Activated naive CD4-positive, alpha-beta T cell treated with anti-CD3 and anti-CD28 coated beads, Interleukin-2, amount 50 U/mL, for 72 hours (primary cell): ENCODE results near the gene NDUFS7. TPM values are rescaled to one million over a fixed set of nuclear protein-coding genes. Genes with fewer than 3 reads are reported as not detected.
A peak's percentile ranks its signal among the peaks of the same experiment; 100 is the strongest.

ENCODE experiments used
- ATAC-seq, 2 donors: fragments of 150-1000 bp; cut with Tn5 transposase; 2 replicates each; pipeline ENCODE4 v1.10.0; 2021; ENCODE audit warnings: mild to moderate bottlenecking in 2 of 2, moderate library complexity in 2 of 2
- DNase-seq, 2 donors: peaks; one replicate each; pipeline ENCODE4 v3.0.0; 2021 to 2022; ENCODE audit warnings: low spot score in 2 of 2
- H3K27ac Mint-ChIP-seq, 2 donors: one replicate each; pipeline ENCODE4 v1.8.0; 2022; ENCODE audit warnings: mild to moderate bottlenecking in 2 of 2, mixed read lengths in 2 of 2
- H3K36me3 Mint-ChIP-seq, 2 donors: one replicate each; pipeline ENCODE4 v1.8.0; 2022; ENCODE audit warnings: mixed read lengths in 2 of 2
- H3K9me3 Mint-ChIP-seq, 2 donors: one replicate each; pipeline ENCODE4 v1.8.0; 2022; ENCODE audit warnings: mixed read lengths in 2 of 2
- total RNA-seq, 2 donors: library from RNA; stranded (reverse); gene quantifications; one replicate each; pipeline ENCODE4 v1.2.3, GENCODE V29; 2022

NDUFS7 gene
- total RNA-seq, 2 donors from 2014 or later: 89.4 to 105 TPM

- Mint-ChIP-seq H3K9me3 (no peaks in the 10 kb centered on the region), H3K36me3 (peaks cover 20 to 24% of the 10 kb centered on the region in 2 donors), H3K27ac (peak overlapping the region; percentile 60 to 87)
- peak; percentile 86 to 90 for ATAC-seq
- DNase-seq: peak; percentile 100
Observed at GRCh38 chr19:1406774-1407527, 23.2 kb downstream of the NDUFS7 start.

- Mint-ChIP-seq H3K27ac (peak within 1 kb of the TSS; percentile 87 to 88), H3K9me3 (no peaks in the 10 kb centered on the region), H3K36me3 (peaks cover 20 to 24% of the 10 kb centered on the region in 2 donors)
- peak; percentile 19 to 36 for ATAC-seq
- DNase-seq: peak; percentile 42 to 69
Observed at GRCh38 chr19:1407528-1408299, 24.0 kb downstream of the NDUFS7 start, which contains the start of gene DAZAP1. TSS of gene DAZAP1 (plus strand) at chr19:1407586. CDS start at chr19:1407774, 188 bp downstream.

GRCh38 chr19:1408300-1409203 is 24.8 kb downstream of the NDUFS7 start:
- DNase-seq: peak; percentile 57 to 67
- Mint-ChIP-seq H3K36me3 (peaks cover 20 to 24% of the 10 kb centered on the region in 2 donors), H3K9me3 (no peaks in the 10 kb centered on the region), H3K27ac (peak overlapping the region; percentile 88 to 98)
- peak in 1 of 2 donors; percentile 9 for ATAC-seq

DNA sequence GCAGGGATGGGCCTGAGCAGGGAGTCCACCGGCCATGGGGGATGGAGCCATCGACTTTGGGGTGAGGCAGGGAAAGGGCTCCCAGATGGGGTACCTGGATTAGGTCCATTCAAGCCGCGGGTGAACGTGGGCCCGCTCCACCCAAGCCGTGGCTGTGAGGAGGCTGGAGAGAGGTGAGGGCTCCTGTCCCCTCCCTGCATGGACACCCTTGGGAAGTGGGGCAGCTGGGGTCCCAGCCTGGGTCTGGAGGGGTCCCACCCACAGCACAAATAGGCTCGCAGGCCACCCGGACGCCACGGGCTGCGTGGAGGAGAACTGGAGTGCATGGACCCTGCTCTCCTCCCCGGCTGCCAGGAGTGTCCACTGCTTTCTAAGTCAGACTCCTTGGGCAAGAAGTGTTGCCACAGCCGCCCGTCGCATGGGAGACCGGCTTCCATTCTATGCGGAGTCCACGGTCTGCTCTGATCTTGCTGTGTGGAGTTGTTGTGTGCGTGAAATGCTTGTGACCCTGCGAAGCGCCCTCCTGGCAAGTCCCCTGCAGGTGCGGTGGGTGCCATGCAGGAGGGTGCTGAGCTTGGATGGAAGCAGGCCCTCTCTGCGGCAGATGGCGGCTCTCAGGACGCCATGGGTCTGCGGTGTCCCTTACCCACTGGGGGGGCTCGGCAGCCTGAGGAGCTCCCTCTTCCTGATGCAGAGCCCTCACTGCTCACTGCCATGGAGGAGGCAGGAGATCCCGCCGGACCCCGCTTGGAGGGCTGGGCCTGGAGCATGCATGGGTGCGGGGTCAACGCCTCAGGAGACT is 25.7 kb downstream of the NDUFS7 start:
- DNase-seq (no peak), ATAC-seq (no peak)
- Mint-ChIP-seq H3K9me3 (no peaks in the 10 kb centered on the region), H3K36me3 (peaks cover 20 to 24% of the 10 kb centered on the region in 2 donors), H3K27ac (peak overlapping the region; percentile 88 to 98)

GRCh38 chr19:1410136-1410786 is 26.6 kb downstream of the NDUFS7 start:
- no peak for ATAC-seq
- Mint-ChIP-seq H3K9me3 (no peaks in the 10 kb centered on the region), H3K27ac (peak overlapping the region; percentile 88 to 91), H3K36me3 (peaks cover 20 to 24% of the 10 kb centered on the region in 2 donors)
- DNase-seq: no peak

GRCh38 chr19:1410789-1411188 is 27.1 kb downstream of the NDUFS7 start:
- no peaks in the 10 kb centered on the region for H3K9me3 Mint-ChIP-seq
- DNase-seq: no peak
- H3K36me3 Mint-ChIP-seq: peaks cover 20 to 24% of the 10 kb centered on the region in 2 donors
- H3K27ac Mint-ChIP-seq: peak overlapping the region; percentile 88 to 91
- ATAC-seq: no peak

DNA sequence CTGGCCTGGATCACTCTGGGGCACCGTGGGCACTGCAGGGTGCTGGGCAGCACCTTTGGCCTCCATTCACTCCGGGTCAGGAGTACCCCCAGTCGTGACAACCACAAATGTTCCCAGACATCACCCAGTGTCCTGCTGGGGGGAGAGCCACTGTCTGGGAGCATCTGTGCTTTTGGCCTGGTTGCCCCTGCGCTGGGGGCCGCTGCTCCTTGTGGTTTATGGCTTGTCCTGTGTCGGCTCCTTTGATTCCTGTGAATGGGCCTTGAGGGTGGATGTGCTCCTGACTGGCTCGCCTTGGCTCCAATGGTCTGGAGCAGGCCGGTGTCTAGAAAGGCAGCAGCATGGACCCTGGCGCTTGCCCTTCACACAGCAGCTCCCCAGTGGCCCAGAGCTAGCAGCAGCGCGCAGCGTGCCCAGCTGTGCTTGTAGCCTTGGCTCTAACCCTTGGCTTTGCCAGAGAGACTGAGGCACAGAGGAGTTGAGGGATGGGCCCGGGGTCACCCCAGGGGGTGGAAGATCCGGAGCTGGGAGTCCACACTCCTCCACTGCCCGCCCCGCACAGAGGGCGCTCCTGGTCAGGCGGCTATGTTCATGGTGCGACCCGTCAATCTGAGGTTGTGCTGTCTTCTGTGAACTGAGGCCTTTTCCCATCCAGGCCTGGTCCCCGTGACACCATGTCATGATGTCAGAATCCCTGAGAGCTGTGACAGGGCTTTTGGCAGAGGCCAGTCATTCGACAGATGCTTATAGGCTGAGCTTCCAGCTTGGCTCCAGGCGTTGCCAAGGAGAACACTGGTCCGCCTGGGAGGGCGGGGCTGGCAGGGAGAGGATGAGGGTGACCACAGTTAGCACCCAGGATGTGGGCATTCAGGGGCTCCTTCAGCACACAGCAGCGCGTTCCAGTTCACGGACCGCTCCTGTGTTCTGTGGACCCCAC is 27.8 kb downstream of the NDUFS7 start:
- Mint-ChIP-seq H3K9me3 (no peaks in the 10 kb centered on the region), H3K27ac (peak overlapping the region; percentile 88 to 91), H3K36me3 (peaks cover 20 to 24% of the 10 kb centered on the region in 2 donors)
- no peak for DNase-seq
- no peak for ATAC-seq

DNA sequence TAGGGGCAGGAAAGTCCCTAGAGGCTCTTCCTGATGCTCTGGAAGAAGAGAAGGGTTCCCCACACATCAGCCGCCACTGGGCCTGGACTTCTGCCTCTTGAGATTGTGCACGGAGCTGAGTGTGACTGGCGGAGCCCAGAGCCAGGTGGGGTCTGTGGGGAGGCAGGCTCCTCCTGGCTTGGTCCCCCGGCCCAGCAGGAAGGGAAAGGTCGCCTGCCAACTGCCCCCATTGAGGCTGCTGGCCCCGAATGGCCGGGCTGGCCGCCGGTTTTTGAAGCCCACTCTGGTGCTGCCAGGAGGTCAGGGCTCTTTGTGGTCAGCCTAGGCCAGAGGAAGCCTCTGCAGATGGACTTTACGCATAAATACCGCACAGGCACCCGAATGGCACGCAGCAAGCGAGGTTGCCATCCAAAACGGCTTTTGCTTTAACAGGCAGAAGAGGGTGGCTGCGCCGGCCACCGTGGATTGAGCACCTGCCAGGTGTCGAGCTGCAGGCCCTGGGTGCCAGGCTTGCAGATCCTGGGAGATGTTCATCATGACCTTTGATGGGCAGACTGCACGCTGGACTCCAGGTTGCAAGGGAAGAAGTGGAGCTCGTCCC is 28.7 kb downstream of the NDUFS7 start:
- peaks cover 22 to 24% of the 10 kb centered on the region in 2 donors for H3K36me3 Mint-ChIP-seq
- ATAC-seq (no peak), DNase-seq (no peak)
- peak overlapping the region; percentile 88 to 91 for H3K27ac Mint-ChIP-seq
- H3K9me3 Mint-ChIP-seq: no peaks in the 10 kb centered on the region

GRCh38 chr19:1412995-1413800 is 29.5 kb downstream of the NDUFS7 start:
- Mint-ChIP-seq H3K27ac (peak overlapping the region; percentile 79 to 82), H3K36me3 (peaks cover 24 to 26% of the 10 kb centered on the region in 2 donors), H3K9me3 (no peaks in the 10 kb centered on the region)
- DNase-seq (no peak), ATAC-seq (no peak)

DNA sequence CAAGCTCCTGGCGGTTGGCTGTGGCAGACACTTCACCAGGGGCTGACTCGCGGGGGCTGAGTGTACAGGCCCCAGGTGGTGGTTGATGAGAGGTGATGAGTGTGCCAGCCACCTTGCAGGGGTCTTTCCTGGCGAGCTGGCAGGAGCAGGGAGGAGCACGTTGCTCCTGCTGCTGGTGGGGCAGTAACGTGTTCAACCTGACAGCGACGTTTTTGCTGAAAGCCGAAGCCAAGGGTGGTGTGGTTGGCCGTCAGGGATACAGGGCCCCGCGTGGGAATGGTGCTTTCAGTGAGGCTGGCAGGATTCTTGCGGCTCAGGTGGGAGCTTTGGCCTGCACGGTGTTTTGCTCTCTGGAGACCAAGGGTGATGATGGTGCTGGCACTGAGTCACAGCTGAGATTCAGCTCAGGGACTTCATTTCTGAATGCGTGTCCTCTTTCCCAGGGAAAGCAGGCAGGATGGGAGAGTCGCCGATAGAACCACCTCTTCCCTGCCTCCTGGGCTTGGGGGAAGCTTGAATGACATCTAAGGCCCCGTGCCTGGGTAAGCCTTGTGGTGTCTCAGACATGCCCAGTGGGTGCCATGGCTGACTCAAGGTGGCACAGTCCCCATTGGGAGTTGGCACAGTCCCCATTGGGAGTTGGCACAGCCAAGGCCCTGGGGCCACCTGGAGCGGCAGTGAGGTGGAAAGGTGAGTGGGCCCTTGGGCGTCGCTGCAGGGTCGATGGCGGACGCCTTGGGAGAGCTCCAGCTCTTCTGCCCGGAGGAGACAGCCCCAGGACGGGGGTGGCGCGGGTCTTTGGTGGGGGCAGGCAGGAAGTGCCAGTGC is 32.5 kb downstream of the NDUFS7 start:
- DNase-seq: no peak
- peak overlapping the region; percentile 82 to 84 for H3K27ac Mint-ChIP-seq

DNA sequence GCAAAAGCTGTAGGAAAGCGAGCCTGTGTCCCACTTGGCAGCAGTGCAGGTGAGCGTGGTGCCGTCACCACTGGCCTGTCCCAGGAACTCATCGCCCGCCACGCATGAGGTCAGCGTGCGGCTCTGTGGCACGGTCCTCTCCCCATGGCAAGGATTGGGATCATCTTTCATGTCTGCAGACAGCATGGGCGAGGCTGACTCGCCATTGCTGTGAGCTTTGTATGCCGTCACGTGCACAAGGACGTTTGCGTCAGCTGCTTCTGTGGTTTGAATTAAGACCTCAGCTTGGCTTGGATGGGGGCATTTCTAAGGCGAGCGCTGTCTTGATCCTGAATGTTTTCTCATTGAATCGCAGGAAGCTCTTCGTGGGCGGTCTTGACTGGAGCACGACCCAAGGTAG is 33.4 kb downstream of the NDUFS7 start:
- Mint-ChIP-seq H3K27ac (peak overlapping the region in 1 of 2 donors; percentile 33), H3K36me3 (peaks cover 0 to 13% of the 10 kb centered on the region in 2 donors), H3K9me3 (no peaks in the 10 kb centered on the region)
- ATAC-seq: no peak
- DNase-seq: no peak

More for the DNA sequence above, 32.5 kb downstream of the NDUFS7 start:
- Mint-ChIP-seq H3K9me3 (no peaks in the 10 kb centered on the region), H3K36me3 (peaks cover 0 to 13% of the 10 kb centered on the region in 2 donors)
- no peak for ATAC-seq

GRCh38 chr19:1417681-1418495 is 34.2 kb downstream of the NDUFS7 start:
- no peak for ATAC-seq
- peak overlapping the region in 1 of 2 donors; percentile 33 for H3K27ac Mint-ChIP-seq
- no peaks in the 10 kb centered on the region for H3K9me3 Mint-ChIP-seq

More at GRCh38 chr19:1417681-1418495, 34.2 kb downstream of the NDUFS7 start:
- DNase-seq: no peak
- peaks cover under 1 to 20% of the 10 kb centered on the region in 2 donors for H3K36me3 Mint-ChIP-seq
